ENCODE measurements around the gene EFEMP2.

DNA sequence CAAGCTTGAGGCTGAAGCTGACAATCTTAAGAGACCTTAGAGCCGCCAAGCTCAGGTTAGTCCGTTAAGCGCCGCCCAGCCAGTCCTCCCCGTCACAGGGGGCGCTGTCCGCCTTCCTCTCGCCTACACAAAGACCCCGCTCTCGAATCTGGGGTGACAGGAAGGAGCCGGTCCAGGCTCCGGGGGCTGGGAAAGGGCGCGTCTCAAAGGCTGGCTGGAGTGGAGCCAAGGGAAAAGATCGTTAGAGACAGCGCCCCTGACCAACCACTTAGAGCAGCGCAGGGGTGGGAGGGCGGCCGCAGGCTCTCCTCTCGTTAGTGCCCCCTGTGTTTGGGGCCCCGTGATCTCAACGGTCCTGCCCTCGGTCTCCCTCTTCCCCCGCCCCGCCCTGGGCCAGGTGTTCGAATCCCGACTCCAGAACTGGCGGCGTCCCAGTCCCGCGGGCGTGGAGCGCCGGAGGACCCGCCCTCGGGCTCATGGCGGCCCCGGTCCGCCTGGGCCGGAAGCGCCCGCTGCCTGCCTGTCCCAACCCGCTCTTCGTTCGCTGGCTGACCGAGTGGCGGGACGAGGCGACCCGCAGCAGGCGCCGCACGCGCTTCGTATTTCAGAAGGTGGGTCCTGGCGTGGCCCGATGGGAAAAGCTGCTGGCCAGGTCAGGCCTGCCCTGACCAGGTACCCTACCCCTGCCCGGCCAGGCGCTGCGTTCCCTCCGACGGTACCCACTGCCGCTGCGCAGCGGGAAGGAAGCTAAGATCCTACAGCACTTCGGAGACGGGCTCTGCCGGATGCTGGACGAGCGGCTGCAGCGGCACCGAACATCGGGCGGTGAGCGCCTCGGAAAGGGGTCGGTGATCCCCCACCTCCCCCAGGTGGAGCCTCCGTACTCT, 12.1 kb downstream of the EFEMP2 start, which contains the start of gene MUS81:
- no peak for TF ChIP-seq EZH2 (IDR thresholded peaks at IDR 0.05; ENCODE audit: borderline replicate concordance, insufficient read depth, low read depth, low read length, poor library complexity, severe bottlenecking)
- TF ChIP-seq CTCF (IDR thresholded peaks at IDR 0.05), result peak; percentile 96

All from B cell (primary cell).